HepG2 (cell line): ENCODE measurements around the gene FAM149A. TPM values are rescaled to one million over a fixed set of nuclear protein-coding genes. Genes with fewer than 3 reads are reported as not detected.

ENCODE experiments used
- ATAC-seq: fragments of 200-7000 bp; cut with Tn5 transposase; 3 replicates; pipeline ENCODE4 v1.9.1; 2020; ENCODE audit warnings: mild to moderate bottlenecking, moderate library complexity
- BruUV-seq: library from RNA; stranded (reverse); fragments of 400-500 nt; replicated peaks from 2 replicates; lab custom pipeline; 2021; lab: Mats Ljungman, UMichigan
- CTCF ChIA-PET: fragments of 300-600 bp; formaldehyde crosslinking; extraction: SDS; loops from one replicate; lab custom pipeline; 2021; ENCODE audit warnings: low total read pairs, inconsistent platforms, low intra/inter-chr PET ratio; lab: Yijun Ruan, JAX
- POLR2A ChIA-PET: fragments of 350-600 bp; sonication (Branson Sonifier 250); formaldehyde crosslinking; loops from one replicate; lab custom pipeline; 2020; ENCODE audit warnings: antibody characterized with exemption, inconsistent platforms; lab: Yijun Ruan, JAX
- DNase-seq: peaks from one replicate; pipeline ENCODE4 v3.0.0-alpha.2; 2015; ENCODE audit warnings: low spot score
- FAIRE-seq: peaks from 3 replicates; lab custom pipeline; 2011; peaks lifted over from hg19 to GRCh38; lab: Jason Lieb, UNC
- H2AFZ ChIP-seq: one replicate; pipeline ENCODE4 v1.6.1; 2011; ENCODE audit warnings: low read length, inconsistent platforms
- H3K27ac ChIP-seq: fragments of 300-600 bp; 3 replicates; pipeline ENCODE4 v1.8.0; 2011; ENCODE audit warnings: mixed run types, mild to moderate bottlenecking, mixed read lengths, low read length, inconsistent platforms; ENCODE audit not compliant: insufficient read depth; ENCODE audit errors: extremely low read length
- H3K27me3 ChIP-seq, 2 experiments: fragments of 200-600 bp in 1 of 2; 2 replicates in 1 of 2; 3 replicates in 1 of 2; pipeline versions ENCODE4 v1.6.0 to v1.8.0; 2011; ENCODE audit warnings: low read length in 2 of 2, mild to moderate bottlenecking in 2 of 2, moderate library complexity in 2 of 2, inconsistent platforms in 1 of 2; ENCODE audit not compliant: insufficient read depth in 2 of 2, control insufficient read depth in 1 of 2
- H3K36me3 ChIP-seq, 2 experiments: fragments of 200-600 bp in 1 of 2; replicated peaks in 1 of 2; 2 replicates in 1 of 2; 3 replicates in 1 of 2; pipeline versions ENCODE4 v1.5.1 to v1.8.0; 2011; ENCODE audit warnings: low read length in 2 of 2, inconsistent platforms in 1 of 2; ENCODE audit not compliant: insufficient read depth in 2 of 2, control insufficient read depth in 1 of 2
- H3K4me1 ChIP-seq: 2 replicates; pipeline ENCODE4 v1.5.1; 2012; ENCODE audit warnings: low read length, inconsistent platforms; ENCODE audit not compliant: insufficient read depth
- H3K4me2 ChIP-seq: 2 replicates; pipeline ENCODE4 v1.6.0; 2011; ENCODE audit warnings: low read depth, low read length, inconsistent platforms
- H3K4me3 ChIP-seq, 3 experiments: fragments of 200-600 bp in 1 of 3; sonication (generic), shearing (Covaris generic) in 1 of 3; replicated peaks in 1 of 3; 2 replicates each; pipeline ENCODE4 v1.5.1; 2011 to 2016; ENCODE audit warnings: low read length in 3 of 3, inconsistent platforms in 2 of 3, low read depth in 2 of 3, mild to moderate bottlenecking in 2 of 3, control low read depth in 1 of 3, mixed read lengths in 1 of 3; ENCODE audit not compliant: insufficient read depth in 1 of 3
- H3K79me2 ChIP-seq: one replicate; pipeline ENCODE4 v1.6.1; 2011; ENCODE audit warnings: low read length, inconsistent platforms; ENCODE audit not compliant: insufficient read depth
- H3K9ac ChIP-seq: 2 replicates; pipeline ENCODE4 v1.6.0; 2011; ENCODE audit warnings: mild to moderate bottlenecking, low read depth, low read length, inconsistent platforms; ENCODE audit not compliant: insufficient read depth
- H3K9me3 ChIP-seq: 2 replicates; pipeline ENCODE4 v1.5.1; 2012; ENCODE audit warnings: mild to moderate bottlenecking, low read length
- H4K20me1 ChIP-seq: 2 replicates; pipeline ENCODE4 v1.6.0; 2011; ENCODE audit warnings: inconsistent platforms, mild to moderate bottlenecking, low read length, moderate library complexity; ENCODE audit not compliant: insufficient read depth
- CENPX ChIP-seq: sonication (generic); formaldehyde crosslinking; IDR thresholded peaks from 2 replicates; pipeline ENCODE4 v1.9.0; 2021; ENCODE audit warnings: mild to moderate bottlenecking, missing genetic modification reagents, moderate library complexity
- HDAC6 ChIP-seq: fragments of 200-600 bp; sonication (generic); IDR thresholded peaks from 2 replicates; pipeline ENCODE4 v1.7.0; 2017; ENCODE audit warnings: mild to moderate bottlenecking, antibody characterized with exemption, low read length, low read depth
- KLF16 ChIP-seq, 2 experiments: sonication (generic) in 1 of 2; formaldehyde crosslinking in 1 of 2; IDR thresholded peaks; 2 replicates each; pipeline versions ENCODE4 v1.6.1 to v1.8.0; 2016 to 2023; ENCODE audit warnings: missing genetic modification reagents in 2 of 2, missing compliant biosample characterization in 1 of 2
- LCORL ChIP-seq, 2 experiments: fragments of 450-650 bp in 1 of 2; sonication (generic) in 1 of 2; formaldehyde crosslinking in 1 of 2; IDR thresholded peaks; 2 replicates each; pipeline versions ENCODE4 v1.5.0 to v1.6.1; 2017 to 2020; ENCODE audit warnings: antibody characterized with exemption in 1 of 2, missing genetic modification reagents in 1 of 2
- MNT ChIP-seq: fragments of 450-650 bp; IDR thresholded peaks from 2 replicates; pipeline ENCODE4 v1.6.1; 2016
- PAWR ChIP-seq: sonication (generic); formaldehyde crosslinking; IDR thresholded peaks from 2 replicates; pipeline ENCODE4 v1.4.0; 2020; ENCODE audit warnings: missing genetic modification reagents, mild to moderate bottlenecking, borderline replicate concordance
- RFX5 ChIP-seq: IDR thresholded peaks from 2 replicates; pipeline ENCODE4 v1.6.1; 2011; ENCODE audit warnings: low read depth, low read length, improper control_type of control experiment
- STAG1 ChIP-seq: sonication (generic); formaldehyde crosslinking; IDR thresholded peaks from 2 replicates; pipeline ENCODE4 v1.4.0; 2020; ENCODE audit warnings: missing genetic modification reagents
- TAF15 ChIP-seq: fragments of 200-400 bp; formaldehyde crosslinking; IDR thresholded peaks from one replicate; pipeline ENCODE4 v1.6.1; 2018; ENCODE audit warnings: mild to moderate bottlenecking, low read depth, low read length; ENCODE audit not compliant: poor library complexity, severe bottlenecking
- ZNF30 ChIP-seq: sonication (generic); formaldehyde crosslinking; IDR thresholded peaks from 2 replicates; pipeline ENCODE4 v1.5.0; 2020; ENCODE audit warnings: mild to moderate bottlenecking, missing genetic modification reagents
- ZNF761 ChIP-seq: sonication (generic); formaldehyde crosslinking; conservative IDR thresholded peaks from 2 replicates; pipeline ENCODE4 v1.4.0; 2020; ENCODE audit warnings: mild to moderate bottlenecking, missing genetic modification reagents
- ZNF768 ChIP-seq: sonication (generic); formaldehyde crosslinking; IDR thresholded peaks from 2 replicates; pipeline ENCODE4 v1.4.0; 2020; ENCODE audit warnings: missing genetic modification reagents
- ZNF782 ChIP-seq: sonication (generic); formaldehyde crosslinking; IDR thresholded peaks from 2 replicates; pipeline ENCODE4 v1.4.0; 2020; ENCODE audit warnings: missing genetic modification reagents, mild to moderate bottlenecking, borderline replicate concordance
- ZNF790 ChIP-seq: sonication (generic); formaldehyde crosslinking; IDR thresholded peaks from 2 replicates; pipeline ENCODE4 v1.8.0; 2022; ENCODE audit warnings: missing genetic modification reagents, mild to moderate bottlenecking, borderline replicate concordance
- WGBS: methylation state at CpG from one replicate; pipeline ENCODE4 v1.1.6; 2017; ENCODE audit warnings: low lambda C conversion rate; 5-methylcytosine and 5-hydroxymethylcytosine counted together
- in situ Hi-C: cut with HindIII; loops from 2 replicates; pipeline ENCODE4 v1.10.0; 2017; ENCODE audit warnings: low pct_unique_long_range_greater_than_20kb; ENCODE audit not compliant: extremely low pct_ligation_motif_present
- intact Hi-C: fragments of 100-400 bp; cut with micrococcal nuclease; formaldehyde crosslinking; loops from one replicate; pipeline ENCODE4 v1.10.0; 2022; ENCODE audit not compliant: unreplicated experiment
- polyA plus RNA-seq, 8 experiments: library from polyadenylated mRNA; depleted of rRNA in 3 of 8; stranded (reverse) in 7 of 8; unstranded in 1 of 8; fragments of >200 nt; fragmentation: Illumina TruSeq in 4 of 8; extraction: Trizol in 4 of 8; gene quantifications; 2 replicates each; pipeline versions ENCODE4 v1.2.1 to v1.2.3, GENCODE V29; 2011 to 2016; ENCODE audit warnings: low read depth in 4 of 8, missing spikeins in 1 of 8, mixed read lengths in 1 of 8; ENCODE audit not compliant: insufficient read depth in 1 of 8
- total RNA-seq, 5 experiments: library from RNA; depleted of rRNA; stranded (reverse); fragments of >200 nt; fragmentation: Illumina TruSeq; extraction: Trizol; gene quantifications; 2 replicates each; pipeline ENCODE4 v1.2.3, GENCODE V29; 2016; ENCODE audit warnings: low read depth in 1 of 5

Gene FAM149A
- total and polyA plus RNA-seq, 2 of the 13 experiments (the other 11 are each of a cell fraction or from before 2014, with no cell fraction given): not detected

- intact Hi-C loops: loop anchor here (5.0 kb wide), 1 partner anchor 135 kb away; the partner anchor contains the start of gene TLR3
- H3K36me3 ChIP-seq: no peaks in the 10 kb centered on the region
- H3K9me3 ChIP-seq: no peaks in the 10 kb centered on the region
- peak; percentile 93 for TF ChIP-seq MNT
- TF ChIP-seq CENPX (CRISPR knock-in tag): no peak
- TF ChIP-seq ZNF761 (CRISPR knock-in tag): 0 out of 2 replicates have a peak, but pooled peaks have one; percentile 8
- POLR2A ChIA-PET: interaction anchor here (1.1 to 1.9 kb wide), 3 partner anchors 10 to 63 kb away, joined by 3 to 12 read pairs (median 11); partner anchors contain the start of gene CYP4V2
- ATAC-seq (no peak), FAIRE-seq (no peak), DNase-seq (no peak)
- H3K27me3 ChIP-seq: no peaks in the 10 kb centered on the region
- no peaks in the 10 kb centered on the region for H3K79me2 ChIP-seq
- H3K4me3 ChIP-seq: no peak overlapping the region
- no peak overlapping the region for H2AFZ ChIP-seq
- no peak overlapping the region for H3K9ac ChIP-seq
- H4K20me1 ChIP-seq: no peaks in the 10 kb centered on the region
- CTCF ChIA-PET: interaction anchor here (1.7 kb wide), 1 partner anchor 53 kb away, joined by 6 read pairs; no protein-coding TSS in a partner anchor
- H3K4me2 ChIP-seq: no peak overlapping the region
- 0 out of 2 replicates have a peak, but pooled peaks cover 5% of the 10 kb centered on the region for H3K4me1 ChIP-seq
- no TSS peak for BruUV-seq
- no peak overlapping the region for H3K27ac ChIP-seq
- in situ Hi-C loops: no loop called here
- WGBS: 87% methylated on average over 8 of the region's 8 CpGs
Measured at GRCh38 chr4:186202490-186203140, 98.1 kb downstream of the FAM149A start.

GRCh38 chr4:186203406-186203805, 98.9 kb downstream of the FAM149A start:
- in situ Hi-C loops (no loop called here), intact Hi-C loops (loop anchor here (5.0 kb wide), 1 partner anchor 136 kb away; the partner anchor contains the start of gene TLR3)
- Histone ChIP-seq H3K36me3 (no peaks in the 10 kb centered on the region), H3K27ac (no peak overlapping the region), H3K9me3 (no peaks in the 10 kb centered on the region; the same call in 1 of the 2 replicates), H3K27me3 (no peaks in the 10 kb centered on the region), H3K4me3 (no peak overlapping the region), H3K4me1 (0 out of 2 replicates have a peak, but pooled peaks cover 5% of the 10 kb centered on the region), H3K9ac (no peak overlapping the region), H4K20me1 (no peaks in the 10 kb centered on the region), H2AFZ (no peak overlapping the region), H3K79me2 (no peaks in the 10 kb centered on the region), H3K4me2 (no peak overlapping the region)
- CTCF ChIA-PET: no interaction called here
- WGBS: 88% methylated on average over 12 of the region's 12 CpGs
- no peak for DNase-seq
- no peak for ATAC-seq
- FAIRE-seq: no peak
- POLR2A ChIA-PET: interaction anchor here (1.1 kb wide), 1 partner anchor 62 kb away, joined by 3 read pairs; no protein-coding TSS in a partner anchor
- no TSS peak for BruUV-seq
- TF ChIP-seq ZNF30 (CRISPR knock-in tag): no peak
- no peak for TF ChIP-seq ZNF768 (CRISPR knock-in tag)
- TF ChIP-seq KLF16 (CRISPR knock-in tag; IDR thresholded peaks at IDR 0.05): no peak
- no peak for TF ChIP-seq HDAC6
- TF ChIP-seq PAWR (CRISPR knock-in tag): no peak
- TF ChIP-seq ZNF782 (CRISPR knock-in tag): no peak
- no peak for TF ChIP-seq STAG1 (CRISPR knock-in tag)
- TF ChIP-seq LCORL (IDR thresholded peaks at IDR 0.05): no peak
- no peak for TF ChIP-seq LCORL (CRISPR knock-in tag; IDR thresholded peaks at IDR 0.05)
- no peak for TF ChIP-seq TAF15
- TF ChIP-seq RFX5: no peak
- TF ChIP-seq ZNF790 (CRISPR knock-in tag): no peak
